Ascending aorta (tissue), 2 donors: ENCODE results near the gene NCKAP5. TPM values are rescaled to one million over a fixed set of nuclear protein-coding genes. Genes with fewer than 3 reads are reported as not detected.

Experiments
- DNase-seq, 2 donors: peaks; one replicate each; pipeline ENCODE4 v3.0.0-alpha.2; 2019; ENCODE audit warnings: low spot score in 2 of 2
- H3K27ac ChIP-seq, 2 donors: fragments of 200-600 bp; sonication (generic); one replicate each; pipeline ENCODE4 v1.5.1; 2016 to 2017; ENCODE audit warnings: mild to moderate bottlenecking in 1 of 2
- H3K27me3 ChIP-seq: fragments of 200-600 bp; sonication (generic); one replicate; pipeline ENCODE4 v1.5.1; 2017
- H3K36me3 ChIP-seq, 2 donors: fragments of 200-600 bp; sonication (generic); one replicate each; pipeline ENCODE4 v1.5.1; 2016
- H3K4me1 ChIP-seq, 2 donors: fragments of 200-600 bp; sonication (generic); one replicate each; pipeline ENCODE4 v1.5.1; 2016 to 2017; ENCODE audit warnings: mild to moderate bottlenecking in 1 of 2
- H3K4me3 ChIP-seq, 2 donors: fragments of 200-600 bp; sonication (generic); one replicate each; pipeline ENCODE4 v1.5.1; 2016 to 2017; ENCODE audit warnings: mild to moderate bottlenecking in 1 of 2
- H3K9me3 ChIP-seq, 2 donors: fragments of 200-600 bp; sonication (generic); one replicate each; pipeline ENCODE4 v1.5.1; 2016
- CTCF ChIP-seq, 3 experiments: fragments of 200-600 bp in 2 of 3; fragments of 450-650 bp in 1 of 3; sonication (generic) in 2 of 3; IDR thresholded peaks; one replicate each; pipeline ENCODE4 v1.5.1; 2016 to 2019; ENCODE audit warnings: antibody characterized with exemption in 3 of 3, mild to moderate bottlenecking in 1 of 3, moderate library complexity in 1 of 3
- intact Hi-C: fragments of 100-400 bp; cut with DNase I; formaldehyde crosslinking; loops from one replicate; pipeline ENCODE4 v1.15.1; 2023
- total RNA-seq: library from RNA; depleted of rRNA; stranded (reverse); fragments of >200 nt; gene quantifications from one replicate; pipeline ENCODE4 v1.1.0, GENCODE V29; 2016

NCKAP5 gene
- total RNA-seq, 1 donor from 2014 or later = 0.75 TPM

GRCh38 chr2:133363884-133364283, 204.4 kb downstream of the NCKAP5 start:
- DNase-seq = no peak
- TF ChIP-seq CTCF (IDR thresholded peaks at IDR 0.05) = no peak
- Histone ChIP-seq H3K36me3 (no peaks in the 10 kb centered on the region), H3K9me3 (no peaks in the 10 kb centered on the region), H3K4me3 (no peak overlapping the region), H3K27me3 (no peaks in the 10 kb centered on the region), H3K27ac (no peak overlapping the region), H3K4me1 (no peaks in the 10 kb centered on the region)
- intact Hi-C loops = no loop called here

GRCh38 chr2:133362061-133362476, 206.2 kb downstream of the NCKAP5 start:
- H3K4me3 ChIP-seq = no peak overlapping the region
- no peak overlapping the region for H3K27ac ChIP-seq
- no peaks in the 10 kb centered on the region for H3K27me3 ChIP-seq
- intact Hi-C loops = no loop called here
- H3K36me3 ChIP-seq = no peaks in the 10 kb centered on the region
- H3K9me3 ChIP-seq = no peaks in the 10 kb centered on the region
- no peak for DNase-seq
- no peaks in the 10 kb centered on the region for H3K4me1 ChIP-seq
- TF ChIP-seq CTCF (IDR thresholded peaks at IDR 0.05) = no peak

DNA sequence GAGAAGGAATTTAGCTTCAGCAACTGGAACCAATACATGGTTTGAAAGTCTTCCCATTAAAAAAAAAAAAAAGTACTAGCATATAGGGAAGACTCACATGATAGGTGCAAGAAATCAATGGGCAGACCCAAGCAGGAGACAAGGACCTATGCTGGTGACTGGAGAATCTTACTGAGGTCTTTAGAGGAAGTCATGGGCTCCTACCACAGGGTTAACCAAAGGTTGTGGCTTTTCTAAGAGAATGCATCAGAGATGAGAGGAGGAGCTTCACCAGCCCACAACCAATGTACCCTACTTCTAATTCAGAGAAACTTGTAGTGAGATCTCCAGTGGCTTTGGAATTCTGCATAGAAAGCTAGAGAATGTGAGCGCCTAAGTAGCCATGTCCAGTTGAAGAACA, 207.4 kb downstream of the NCKAP5 start:
- Histone ChIP-seq H3K9me3 (no peaks in the 10 kb centered on the region), H3K36me3 (no peaks in the 10 kb centered on the region), H3K27me3 (no peaks in the 10 kb centered on the region), H3K27ac (no peak overlapping the region), H3K4me3 (no peak overlapping the region), H3K4me1 (no peaks in the 10 kb centered on the region)
- DNase-seq = no peak
- intact Hi-C loops = no loop called here
- TF ChIP-seq CTCF (IDR thresholded peaks at IDR 0.05) = no peak

DNA sequence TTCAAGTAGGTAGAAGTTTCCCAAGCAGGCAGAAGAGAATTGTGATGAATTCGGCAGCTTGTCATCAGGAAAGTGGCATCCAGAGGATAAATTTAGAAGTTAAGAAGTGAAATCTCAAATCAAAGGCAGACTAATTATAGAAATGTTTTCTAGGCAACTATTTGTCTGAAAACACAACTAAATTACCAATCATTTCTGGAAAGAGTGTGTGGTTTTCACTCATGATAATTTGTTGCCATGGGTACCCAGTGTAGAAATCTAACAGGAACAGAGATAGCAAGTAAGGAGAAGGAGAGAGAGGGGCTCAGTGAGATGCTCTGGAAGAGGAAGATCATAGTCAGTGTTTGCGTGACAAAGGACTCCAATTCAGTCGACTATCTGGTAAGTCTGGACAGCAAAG, 208.1 kb downstream of the NCKAP5 start:
- no peak for TF ChIP-seq CTCF (IDR thresholded peaks at IDR 0.05)
- Histone ChIP-seq H3K9me3 (no peaks in the 10 kb centered on the region), H3K4me1 (no peaks in the 10 kb centered on the region), H3K27me3 (no peaks in the 10 kb centered on the region), H3K36me3 (no peaks in the 10 kb centered on the region), H3K27ac (no peak overlapping the region), H3K4me3 (no peak overlapping the region)
- intact Hi-C loops = no loop called here
- no peak for DNase-seq

DNA sequence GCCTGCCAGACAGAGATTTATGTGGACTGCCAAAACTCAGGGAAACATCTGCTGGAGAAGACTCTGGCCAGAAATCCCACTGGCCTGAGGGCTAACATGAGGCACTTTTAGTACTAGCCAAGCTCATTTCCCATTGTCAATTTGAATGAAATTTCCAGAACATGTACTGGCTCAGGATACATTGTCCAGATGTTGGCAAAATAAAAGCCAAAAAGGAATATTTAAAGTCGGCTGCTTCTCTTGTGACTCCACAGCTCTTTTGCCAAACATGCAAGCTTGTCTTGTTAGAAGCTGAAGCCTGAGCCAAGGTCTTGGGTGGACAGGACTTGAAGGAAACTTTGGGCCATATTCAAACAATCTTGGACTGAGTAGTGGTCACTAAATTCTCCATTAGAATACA, 215.5 kb downstream of the NCKAP5 start:
- no peak overlapping the region for H3K4me3 ChIP-seq
- intact Hi-C loops = no loop called here
- H3K9me3 ChIP-seq = no peaks in the 10 kb centered on the region
- H3K27me3 ChIP-seq = no peaks in the 10 kb centered on the region
- no peak for TF ChIP-seq CTCF (IDR thresholded peaks at IDR 0.05)
- H3K4me1 ChIP-seq = no peaks in the 10 kb centered on the region
- H3K36me3 ChIP-seq = no peaks in the 10 kb centered on the region
- DNase-seq = no peak
- H3K27ac ChIP-seq = no peak overlapping the region

DNA sequence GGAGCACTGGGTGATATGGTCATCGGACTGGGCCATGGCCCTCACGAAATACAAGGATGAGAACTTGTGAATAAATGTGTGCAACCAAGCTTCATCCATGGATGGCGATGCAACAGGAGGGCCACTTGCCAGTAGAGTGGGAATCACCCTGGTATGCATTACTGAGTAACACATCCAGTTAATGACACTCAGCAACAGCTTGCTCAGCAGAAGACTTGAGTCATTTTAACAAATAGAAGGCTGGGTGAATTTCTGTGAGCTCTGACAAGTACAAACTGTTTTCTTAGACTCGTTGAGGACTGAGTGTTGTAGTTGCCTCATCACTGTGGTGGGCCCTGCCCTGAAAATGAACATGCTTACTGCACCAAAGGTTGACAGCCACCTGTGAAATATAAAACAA, 221.6 kb downstream of the NCKAP5 start:
- no peaks in the 10 kb centered on the region for H3K4me1 ChIP-seq
- intact Hi-C loops = no loop called here
- TF ChIP-seq CTCF (IDR thresholded peaks at IDR 0.05) = no peak
- no peak overlapping the region for H3K27ac ChIP-seq
- no peaks in the 10 kb centered on the region for H3K36me3 ChIP-seq
- H3K4me3 ChIP-seq = no peak overlapping the region
- H3K27me3 ChIP-seq = no peaks in the 10 kb centered on the region
- DNase-seq = no peak
- no peaks in the 10 kb centered on the region for H3K9me3 ChIP-seq
